Measurements from ENCODE around the gene SPTBN1. TPM values are rescaled to one million over a fixed set of nuclear protein-coding genes. Genes with fewer than 3 reads are reported as not detected.
A peak's percentile ranks its signal among the peaks of the same experiment; 100 is the strongest.

Gene SPTBN1
- total RNA-seq, 2 donors from 2014 or later = 179 to 194 TPM

DNA sequence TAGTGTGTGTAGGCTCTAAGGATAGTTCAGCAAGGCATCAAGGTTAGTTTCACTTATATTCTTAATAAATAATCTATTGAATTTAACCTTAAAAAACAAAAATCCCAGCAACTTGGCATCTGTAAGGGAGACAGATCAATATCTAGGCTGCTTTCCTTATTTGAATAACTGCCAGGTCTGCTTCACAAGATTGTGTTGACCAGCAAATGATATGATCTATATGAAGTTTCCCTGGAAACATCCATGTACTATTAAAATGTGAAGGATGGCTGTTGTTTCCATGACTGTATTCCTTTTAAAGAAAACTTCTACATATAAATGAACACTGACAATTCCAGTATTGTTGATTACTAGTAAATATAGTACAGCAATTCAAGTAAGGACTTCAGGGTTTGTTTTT, 109.4 kb downstream of the SPTBN1 start:
- Histone ChIP-seq H3K4me1 (ENCODE audit: control insufficient read depth, insufficient read depth, low read length) (peaks cover 14% of the 10 kb centered on the region), H3K4me3 (ENCODE audit: low read length) (no peak overlapping the region), H3K9ac (ENCODE audit: extremely low read depth, low read length, poor library complexity, severe bottlenecking) (no peak overlapping the region), H3K27ac (ENCODE audit: low read depth, low read length) (no peak overlapping the region), H3K36me3 (ENCODE audit: control insufficient read depth, insufficient read depth, low read length) (peaks cover 8% of the 10 kb centered on the region), H3K9me3 (ENCODE audit: control insufficient read depth, low read length) (no peaks in the 10 kb centered on the region), H3K27me3 (ENCODE audit: control insufficient read depth, insufficient read depth, low read length, poor library complexity, severe bottlenecking) (no peaks in the 10 kb centered on the region)
- peaks cover 49% of the 10 kb centered on the region for H3K4me1 Mint-ChIP-seq
- H3K27me3 Mint-ChIP-seq (ENCODE audit: insufficient read depth) = no peaks in the 10 kb centered on the region
- H3K36me3 Mint-ChIP-seq (ENCODE audit: low read depth) = peaks cover 6% of the 10 kb centered on the region
- no peak for TF ChIP-seq CTCF (conservative IDR thresholded peaks at IDR 0.05)
- peak overlapping the region; percentile 41 for H3K27ac Mint-ChIP-seq
- no peak for DNase-seq
- no peaks in the 10 kb centered on the region for H3K9me3 Mint-ChIP-seq
- no peak overlapping the region for H3K4me3 Mint-ChIP-seq

DNA sequence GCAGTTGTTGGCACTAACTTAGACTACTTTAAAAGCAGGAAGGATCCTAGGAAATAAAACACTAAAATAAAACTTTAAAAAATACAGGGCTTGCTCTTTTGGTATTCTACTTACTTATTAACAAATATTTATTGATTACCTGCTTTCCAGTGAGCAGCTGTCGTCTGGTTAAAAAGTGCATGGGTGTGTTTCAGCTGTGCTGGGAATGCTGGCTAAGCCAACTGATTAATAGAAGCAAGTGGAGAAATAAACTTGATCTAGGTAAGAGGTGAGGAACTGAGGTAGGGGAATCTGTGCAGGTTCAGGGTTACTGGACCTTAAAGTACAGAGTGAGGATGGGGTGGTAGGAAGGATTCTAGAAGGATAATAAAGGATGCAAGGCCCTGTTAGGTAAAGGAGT, 110.8 kb downstream of the SPTBN1 start:
- Histone ChIP-seq H3K9ac (ENCODE audit: extremely low read depth, low read length, poor library complexity, severe bottlenecking) (no peak overlapping the region), H3K27ac (ENCODE audit: low read depth, low read length) (no peak overlapping the region), H3K9me3 (ENCODE audit: control insufficient read depth, low read length) (no peaks in the 10 kb centered on the region), H3K4me1 (ENCODE audit: control insufficient read depth, insufficient read depth, low read length) (peaks cover 17% of the 10 kb centered on the region), H3K27me3 (ENCODE audit: control insufficient read depth, insufficient read depth, low read length, poor library complexity, severe bottlenecking) (no peaks in the 10 kb centered on the region), H3K36me3 (ENCODE audit: control insufficient read depth, insufficient read depth, low read length) (peaks cover 8% of the 10 kb centered on the region), H3K4me3 (ENCODE audit: low read length) (no peak overlapping the region)
- H3K36me3 Mint-ChIP-seq (ENCODE audit: low read depth) = peaks cover 6% of the 10 kb centered on the region
- DNase-seq = no peak
- WGBS, 2 experiments (ENCODE audit: insufficient coverage in 1 of 2, insufficient read length in 1 of 2) = 86 to 100% methylated on average over 1 of the region's 1 CpG
- H3K9me3 Mint-ChIP-seq = no peaks in the 10 kb centered on the region
- TF ChIP-seq CTCF (conservative IDR thresholded peaks at IDR 0.05) = no peak
- H3K4me3 Mint-ChIP-seq = no peak overlapping the region
- no peak overlapping the region for H3K27ac Mint-ChIP-seq
- peaks cover 47% of the 10 kb centered on the region for H3K4me1 Mint-ChIP-seq
- no peaks in the 10 kb centered on the region for H3K27me3 Mint-ChIP-seq (ENCODE audit: insufficient read depth)

GRCh38 chr2:54568876-54569321, 112.8 kb downstream of the SPTBN1 start:
- WGBS, 2 experiments (ENCODE audit: insufficient coverage in 1 of 2, insufficient read length in 1 of 2) = 69 to 70% methylated on average over 4 to 5 of the region's 5 CpGs
- Histone ChIP-seq H3K9me3 (ENCODE audit: control insufficient read depth, low read length) (no peaks in the 10 kb centered on the region), H3K4me3 (ENCODE audit: low read length) (no peak overlapping the region), H3K4me1 (ENCODE audit: control insufficient read depth, insufficient read depth, low read length) (peaks cover 23% of the 10 kb centered on the region), H3K27ac (ENCODE audit: low read depth, low read length) (no peak overlapping the region), H3K27me3 (ENCODE audit: control insufficient read depth, insufficient read depth, low read length, poor library complexity, severe bottlenecking) (no peaks in the 10 kb centered on the region), H3K36me3 (ENCODE audit: control insufficient read depth, insufficient read depth, low read length) (peaks cover 8% of the 10 kb centered on the region), H3K9ac (ENCODE audit: extremely low read depth, low read length, poor library complexity, severe bottlenecking) (no peak overlapping the region)
- no peaks in the 10 kb centered on the region for H3K9me3 Mint-ChIP-seq
- no peak overlapping the region for H3K4me3 Mint-ChIP-seq
- H3K27ac Mint-ChIP-seq = peak overlapping the region; percentile 28
- peaks cover 13% of the 10 kb centered on the region for H3K36me3 Mint-ChIP-seq (ENCODE audit: low read depth)
- DNase-seq = no peak
- no peaks in the 10 kb centered on the region for H3K27me3 Mint-ChIP-seq (ENCODE audit: insufficient read depth)
- peaks cover 51% of the 10 kb centered on the region for H3K4me1 Mint-ChIP-seq
- no peak for TF ChIP-seq CTCF (conservative IDR thresholded peaks at IDR 0.05)

Data from endodermal cell (in vitro differentiated cells).